GM18907 (cell line): ENCODE measurements around the gene CDH4.
"Not testable (repeated sequence)": the region's sequence is repeated elsewhere in the genome, so short reads cannot be mapped to it uniquely, and the experiment has no call there.

Source experiments
- ATAC-seq: cut with Tn5 transposase; IDR thresholded peaks from one replicate; pipeline ENCODE4 v1.9.1; 2021; ENCODE audit warnings: mild to moderate bottlenecking, moderate library complexity; ENCODE audit not compliant: unreplicated experiment

CDH4 gene

GRCh38 chr20:61968932-61969331, 716.9 kb downstream of the CDH4 start:
- ATAC-seq, result no peak

DNA sequence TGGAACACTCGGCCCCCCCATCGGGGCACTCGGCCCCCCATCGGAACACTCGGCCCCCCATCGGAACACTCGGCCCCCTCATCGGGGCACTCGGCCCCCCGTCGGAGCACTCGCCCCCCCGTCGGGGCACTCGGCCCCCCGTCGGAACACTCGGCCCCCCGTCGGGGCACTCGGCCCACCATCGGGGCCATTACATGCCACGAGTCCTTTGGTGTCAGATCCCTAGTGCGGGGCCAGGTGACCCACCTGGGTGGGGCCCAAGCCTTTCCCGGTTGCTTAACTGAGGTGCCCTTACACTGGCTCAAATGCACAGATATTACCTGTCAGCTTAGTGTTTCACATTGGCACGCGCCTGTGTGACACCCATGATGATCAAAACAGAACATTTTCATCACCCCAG, 717.7 kb downstream of the CDH4 start:
- ATAC-seq, result no peak

- no peak for ATAC-seq
Measured at GRCh38 chr20:61970357-61970756, 718.3 kb downstream of the CDH4 start.

DNA sequence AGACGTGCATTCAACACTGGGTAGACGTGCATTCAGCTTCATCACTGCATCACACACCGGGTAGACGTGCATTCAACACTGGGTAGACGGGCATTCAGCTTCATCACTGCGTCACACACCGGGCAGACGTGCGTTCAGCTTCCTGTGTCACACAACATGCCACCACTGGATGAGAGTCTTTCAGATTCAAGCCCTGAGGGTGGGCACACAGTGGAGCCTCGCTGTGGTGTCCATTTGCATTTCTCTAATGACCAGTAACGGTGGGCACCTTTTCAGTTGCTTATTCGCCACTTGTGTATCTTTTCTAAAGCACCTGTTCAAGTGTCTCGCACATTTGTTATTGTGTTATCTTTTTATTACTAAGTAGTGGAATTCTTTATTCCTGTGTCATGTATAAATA, 719.5 kb downstream of the CDH4 start:
- ATAC-seq, result not testable (repeated sequence)

GRCh38 chr20:61972636-61973508, 720.8 kb downstream of the CDH4 start:
- no peak for ATAC-seq

DNA sequence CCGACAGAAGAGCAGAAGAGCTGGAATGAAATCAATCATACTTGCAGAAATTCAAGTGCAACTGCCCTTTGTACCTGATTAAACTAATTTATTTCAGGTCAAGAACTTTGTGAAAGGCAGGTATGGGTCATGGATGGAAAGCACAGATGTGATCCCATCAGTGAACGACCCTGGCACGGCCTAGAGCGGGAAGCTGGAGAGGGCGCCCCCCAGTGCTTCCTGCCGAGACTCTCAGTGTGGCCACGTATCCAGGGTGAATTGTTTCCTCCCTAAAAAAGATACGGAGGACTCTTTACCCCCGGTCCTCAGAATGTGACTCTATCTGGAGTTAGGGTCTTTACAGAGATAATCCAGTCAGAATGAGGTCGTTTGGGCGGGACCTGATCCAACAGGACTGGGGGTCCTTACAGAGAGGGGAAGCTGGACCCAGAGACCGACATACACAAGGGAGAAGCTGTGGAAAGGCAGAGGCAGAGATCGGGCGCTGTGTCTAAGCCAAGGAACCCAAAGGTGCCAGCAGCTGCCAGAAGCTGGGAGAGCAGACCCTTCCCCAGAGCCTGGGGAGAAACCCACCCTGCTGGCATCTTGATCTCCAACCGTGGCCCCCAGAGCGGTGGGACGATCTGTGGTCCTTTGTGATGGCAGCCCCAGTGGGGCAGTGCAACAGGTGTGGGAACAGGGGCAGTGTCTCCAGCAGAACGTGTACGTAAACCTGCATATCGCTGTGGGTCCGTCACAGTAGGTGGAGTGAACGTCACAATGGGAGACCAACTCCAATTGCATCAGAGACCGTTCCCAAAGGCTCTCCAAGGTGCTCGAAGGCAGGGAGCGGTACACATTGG, 721.7 kb downstream of the CDH4 start:
- ATAC-seq, result no peak

DNA sequence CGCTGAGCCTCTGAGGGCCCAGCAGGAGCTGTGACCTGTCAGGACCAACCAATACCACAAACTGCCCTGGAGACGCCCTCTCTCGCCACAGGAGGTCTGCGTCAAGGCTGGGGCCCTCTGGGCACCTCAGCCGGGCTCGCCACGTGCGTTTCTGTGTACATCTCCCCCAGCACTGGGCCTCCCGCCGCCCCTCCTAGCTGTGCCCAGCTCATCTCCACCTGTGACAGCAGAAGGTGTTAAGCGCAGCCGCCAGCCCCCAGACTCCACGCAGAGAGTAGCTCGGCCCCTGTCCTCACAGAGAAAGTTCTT, 722.2 kb downstream of the CDH4 start:
- no peak for ATAC-seq

GRCh38 chr20:61975407-61976129, 723.5 kb downstream of the CDH4 start:
- no peak for ATAC-seq

- ATAC-seq, result no peak
Measured at GRCh38 chr20:61976263-61976643, 724.2 kb downstream of the CDH4 start.

DNA sequence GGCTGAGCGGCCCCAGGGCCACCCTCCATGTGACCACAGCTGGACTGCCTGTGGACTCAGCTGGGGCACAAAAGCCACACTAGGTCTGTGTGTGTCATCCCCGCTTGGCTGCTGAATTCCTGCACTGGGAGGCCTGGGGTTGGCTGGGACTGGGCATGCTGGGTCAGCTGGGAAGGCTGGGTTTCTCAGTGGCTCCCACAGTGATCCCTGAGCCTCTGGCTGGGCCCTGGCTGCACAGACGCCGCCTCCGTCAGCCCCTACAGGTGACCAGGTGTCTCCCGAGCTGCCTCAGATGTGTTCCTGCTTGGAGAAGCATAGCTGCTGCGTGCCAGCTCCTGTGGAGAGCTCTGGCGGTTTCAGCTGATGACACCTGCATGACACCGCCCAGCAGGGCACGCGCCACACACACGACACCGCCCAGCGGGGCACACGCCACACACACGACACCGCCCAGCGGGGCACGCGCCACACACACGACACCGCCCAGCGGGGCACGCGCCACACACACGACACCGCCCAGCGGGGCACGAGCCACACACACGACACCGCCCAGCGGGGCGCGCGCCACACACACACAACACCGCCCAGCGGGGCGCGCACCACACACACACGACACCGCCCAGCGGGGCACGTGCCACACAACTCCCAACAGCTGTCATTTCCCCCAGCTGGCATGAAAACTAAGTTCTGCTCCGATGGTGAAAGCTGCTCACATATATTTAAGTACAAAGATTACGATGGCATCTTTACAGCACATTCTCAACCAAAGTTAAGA, 724.8 kb downstream of the CDH4 start:
- no peak for ATAC-seq

DNA sequence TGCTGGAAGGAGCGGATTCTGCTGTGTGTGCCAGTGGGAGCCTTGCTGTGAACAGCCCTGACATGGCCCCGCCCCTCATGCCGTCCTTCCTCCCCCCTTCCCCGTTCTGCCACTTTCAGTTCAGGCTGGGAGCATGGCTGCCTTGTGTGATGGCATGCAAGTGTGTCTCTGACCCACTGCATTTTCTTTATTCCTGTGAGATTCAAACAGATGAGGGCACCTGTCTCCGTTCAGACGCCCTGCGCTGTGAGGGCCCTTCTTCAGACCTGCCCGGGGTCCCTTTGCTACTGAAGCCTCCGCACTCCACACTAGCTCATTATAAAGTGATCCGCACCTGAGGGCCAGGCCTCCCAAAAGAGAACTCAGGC, 725.3 kb downstream of the CDH4 start:
- ATAC-seq, result no peak

DNA sequence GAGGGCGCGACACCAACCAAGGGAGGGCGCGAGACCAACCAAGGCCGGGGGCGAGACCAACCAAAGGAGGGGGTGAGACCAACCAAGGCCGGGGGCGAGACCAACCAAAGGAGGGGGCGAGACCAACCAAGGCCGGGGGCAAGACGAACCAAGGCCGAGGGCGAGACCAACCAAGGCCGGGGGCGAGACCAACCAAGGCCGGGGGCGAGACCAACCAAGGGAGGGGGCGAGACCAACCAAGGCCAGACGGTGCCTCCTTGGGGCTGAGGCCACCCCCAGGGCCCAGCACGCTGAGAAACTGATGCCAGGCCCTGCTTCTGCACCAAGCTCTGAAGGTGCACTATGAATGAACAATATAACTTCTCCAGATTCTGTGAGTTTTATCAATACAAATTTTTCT, 726.4 kb downstream of the CDH4 start:
- no peak for ATAC-seq

DNA sequence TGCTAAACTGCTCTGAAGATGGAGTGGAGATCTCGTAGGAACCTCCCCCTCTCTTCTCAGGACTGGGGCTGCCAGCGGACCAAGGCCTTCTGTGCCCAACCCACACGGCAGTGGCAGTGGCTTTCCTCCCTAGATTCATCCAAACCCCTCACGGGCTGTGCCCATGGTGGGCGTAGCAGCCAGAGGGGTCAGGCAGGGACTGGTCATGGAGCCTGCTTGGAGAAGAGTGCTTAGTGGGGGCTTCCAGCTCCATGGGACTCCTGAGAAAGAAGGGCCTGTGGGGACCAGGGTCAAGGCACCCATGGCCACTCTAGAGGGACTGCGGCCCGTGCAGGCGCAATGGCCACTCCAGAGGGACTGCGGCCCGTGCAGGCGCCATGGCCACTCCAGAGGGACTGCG, 727.0 kb downstream of the CDH4 start:
- ATAC-seq, result no peak

DNA sequence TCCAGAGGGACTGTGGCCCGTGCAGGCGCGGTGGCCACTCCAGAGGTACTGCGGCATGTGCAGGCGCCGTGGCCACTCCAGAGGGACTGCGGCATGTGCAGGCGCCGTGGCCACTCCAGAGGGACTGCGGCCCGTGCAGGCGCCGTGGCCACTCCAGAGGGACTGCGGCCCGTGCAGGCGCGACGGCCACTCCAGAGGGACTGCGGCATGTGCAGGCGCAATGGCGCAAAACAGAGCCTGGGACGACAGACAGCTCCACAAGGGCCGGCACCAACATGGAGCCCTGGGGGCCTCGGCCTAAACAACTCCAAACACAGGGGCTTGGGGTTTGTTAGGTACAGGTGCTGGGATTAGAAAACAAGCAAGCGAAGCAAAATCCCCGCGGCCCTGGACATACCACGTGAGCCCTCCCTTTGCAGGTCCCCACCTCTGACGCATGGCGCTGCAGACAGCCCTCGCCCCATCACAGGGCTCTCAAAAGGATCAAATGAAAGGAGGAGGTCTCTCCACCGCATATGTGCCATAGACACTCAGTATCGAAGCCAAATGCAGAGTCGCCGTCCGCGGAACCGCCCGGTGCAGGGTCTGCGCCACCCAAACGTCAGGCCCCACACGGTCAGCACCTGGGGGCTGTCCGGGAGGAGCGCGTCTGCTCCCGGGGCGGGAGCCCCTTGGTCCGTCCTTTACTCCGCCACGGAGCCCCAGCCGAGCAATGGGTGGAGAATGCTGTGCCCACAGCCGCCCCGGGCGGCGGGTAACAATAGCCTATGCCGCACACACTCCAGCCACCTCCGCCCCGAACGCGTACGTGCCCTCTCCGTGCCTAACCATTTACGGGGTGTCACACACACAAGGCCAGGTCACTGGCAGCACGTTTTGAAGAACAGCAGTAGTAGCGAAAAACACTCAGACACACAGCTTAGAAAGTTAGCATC, 727.9 kb downstream of the CDH4 start:
- ATAC-seq, result no peak

DNA sequence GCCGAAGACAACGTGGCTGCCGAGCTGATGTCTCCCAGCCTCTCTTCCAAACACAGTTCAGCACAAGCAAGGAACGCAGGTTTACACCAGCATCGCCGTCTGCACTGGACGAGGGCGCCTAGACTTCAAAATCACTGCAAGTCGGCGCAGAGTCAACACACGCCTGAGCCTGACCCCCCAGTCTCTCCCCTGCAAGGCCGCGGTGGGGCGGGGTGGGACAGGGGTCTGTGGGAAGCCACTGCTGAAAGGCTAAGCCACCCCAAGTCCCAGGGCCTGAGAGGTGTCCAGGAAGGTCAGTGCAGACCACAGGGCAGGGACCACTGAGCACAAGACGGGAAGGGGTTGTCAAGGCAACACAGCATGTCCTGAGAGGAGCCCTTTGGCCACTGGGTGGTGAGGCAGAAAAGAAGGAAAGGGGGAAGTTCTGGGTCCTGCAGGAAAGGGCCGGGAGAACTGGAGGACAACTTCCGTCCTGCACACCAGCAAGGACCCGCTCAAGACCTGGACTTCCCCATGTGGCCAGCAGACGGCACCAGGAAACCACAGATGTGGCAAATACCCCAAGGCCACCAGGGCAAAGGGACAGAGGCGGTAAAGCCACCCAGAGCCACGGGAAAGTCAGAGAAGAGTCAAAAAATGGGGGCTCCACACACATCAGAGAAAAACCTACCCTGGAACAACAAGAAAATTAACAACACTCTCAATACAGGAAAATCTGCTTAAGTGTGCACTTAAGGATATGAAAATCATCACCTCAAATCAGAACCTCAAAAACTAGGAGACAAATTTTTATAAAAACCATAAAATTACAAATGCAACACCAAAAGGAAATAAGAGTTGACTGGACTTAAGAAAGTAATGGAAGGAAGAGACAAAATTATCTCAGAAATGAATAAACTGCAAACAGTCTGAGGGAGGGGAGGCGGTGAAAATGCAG, 728.9 kb downstream of the CDH4 start:
- no peak for ATAC-seq

- not testable (repeated sequence) for ATAC-seq
Measured at GRCh38 chr20:61981691-61982090, 729.6 kb downstream of the CDH4 start.

GRCh38 chr20:61982191-61982950, 730.3 kb downstream of the CDH4 start:
- no peak for ATAC-seq

- no peak for ATAC-seq
Measured at GRCh38 chr20:61982951-61983315, 730.9 kb downstream of the CDH4 start.
